GM12874 (cell line): ENCODE results near the gene MUC5AC.

Source experiments
- TF ChIP-seq, protein P1 (sequence below): IDR thresholded peaks from 2 replicates; pipeline ENCODE4 v1.5.1; 2011; ENCODE audit warnings: low read depth, mild to moderate bottlenecking, control low read depth, low read length, moderate library complexity; ENCODE audit not compliant: insufficient read depth

Gene MUC5AC

DNA sequence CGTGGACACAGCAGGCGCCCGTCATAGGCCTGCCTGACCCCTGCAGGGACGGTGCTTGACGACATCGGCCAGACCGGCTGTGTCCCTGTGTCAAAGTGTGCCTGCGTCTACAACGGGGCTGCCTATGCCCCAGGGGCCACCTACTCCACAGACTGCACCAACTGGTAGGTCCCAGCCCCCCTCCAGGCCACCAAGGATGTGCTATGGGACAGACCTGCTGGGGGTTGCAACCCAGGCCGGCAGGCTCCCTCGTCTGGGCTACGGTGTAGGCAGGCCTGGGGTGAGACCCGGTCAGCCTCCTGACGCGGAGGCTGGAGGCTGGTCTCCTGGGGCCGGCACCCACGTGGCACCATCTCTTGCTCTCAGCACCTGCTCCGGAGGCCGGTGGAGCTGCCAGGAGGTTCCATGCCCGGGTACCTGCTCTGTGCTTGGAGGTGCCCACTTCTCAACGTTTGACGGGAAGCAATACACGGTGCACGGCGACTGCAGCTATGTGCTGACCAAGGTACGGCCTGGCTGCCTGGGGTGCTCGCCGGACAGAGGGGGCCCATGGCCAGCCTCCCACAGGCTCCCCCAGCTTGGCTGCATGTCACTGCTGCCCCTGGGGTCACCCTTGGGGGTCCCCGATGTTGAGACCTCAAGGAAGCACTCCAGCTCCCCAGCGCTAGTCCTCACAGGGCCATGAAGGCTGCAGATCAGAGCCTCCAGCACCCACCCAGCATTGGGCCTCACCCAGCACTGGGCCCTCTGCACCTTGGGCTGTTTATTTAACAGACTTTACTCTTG, 7.7 kb downstream of the MUC5AC start:
- TF ChIP-seq, protein P1, sequence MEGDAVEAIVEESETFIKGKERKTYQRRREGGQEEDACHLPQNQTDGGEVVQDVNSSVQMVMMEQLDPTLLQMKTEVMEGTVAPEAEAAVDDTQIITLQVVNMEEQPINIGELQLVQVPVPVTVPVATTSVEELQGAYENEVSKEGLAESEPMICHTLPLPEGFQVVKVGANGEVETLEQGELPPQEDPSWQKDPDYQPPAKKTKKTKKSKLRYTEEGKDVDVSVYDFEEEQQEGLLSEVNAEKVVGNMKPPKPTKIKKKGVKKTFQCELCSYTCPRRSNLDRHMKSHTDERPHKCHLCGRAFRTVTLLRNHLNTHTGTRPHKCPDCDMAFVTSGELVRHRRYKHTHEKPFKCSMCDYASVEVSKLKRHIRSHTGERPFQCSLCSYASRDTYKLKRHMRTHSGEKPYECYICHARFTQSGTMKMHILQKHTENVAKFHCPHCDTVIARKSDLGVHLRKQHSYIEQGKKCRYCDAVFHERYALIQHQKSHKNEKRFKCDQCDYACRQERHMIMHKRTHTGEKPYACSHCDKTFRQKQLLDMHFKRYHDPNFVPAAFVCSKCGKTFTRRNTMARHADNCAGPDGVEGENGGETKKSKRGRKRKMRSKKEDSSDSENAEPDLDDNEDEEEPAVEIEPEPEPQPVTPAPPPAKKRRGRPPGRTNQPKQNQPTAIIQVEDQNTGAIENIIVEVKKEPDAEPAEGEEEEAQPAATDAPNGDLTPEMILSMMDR, result no peak

DNA sequence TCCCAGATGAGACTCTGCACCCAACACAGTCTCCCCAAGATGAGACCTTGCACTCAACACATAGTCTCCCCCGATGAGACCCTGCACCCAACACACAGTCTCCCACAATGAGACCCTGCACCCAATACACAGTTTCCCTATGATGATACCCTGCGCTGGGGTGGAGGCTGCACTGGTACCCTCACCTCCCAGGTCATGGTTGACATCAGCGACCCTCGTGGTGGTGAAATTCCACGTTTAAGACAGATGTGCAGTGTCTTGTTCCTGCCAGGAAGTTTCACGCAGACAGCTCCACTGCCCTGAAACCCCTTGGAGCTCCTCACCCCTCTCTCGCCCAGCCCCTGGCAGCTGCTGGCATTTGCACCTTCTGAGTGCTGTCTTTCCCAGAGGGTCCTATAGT, 9.5 kb downstream of the MUC5AC start:
- TF ChIP-seq, protein P1, result no peak

DNA sequence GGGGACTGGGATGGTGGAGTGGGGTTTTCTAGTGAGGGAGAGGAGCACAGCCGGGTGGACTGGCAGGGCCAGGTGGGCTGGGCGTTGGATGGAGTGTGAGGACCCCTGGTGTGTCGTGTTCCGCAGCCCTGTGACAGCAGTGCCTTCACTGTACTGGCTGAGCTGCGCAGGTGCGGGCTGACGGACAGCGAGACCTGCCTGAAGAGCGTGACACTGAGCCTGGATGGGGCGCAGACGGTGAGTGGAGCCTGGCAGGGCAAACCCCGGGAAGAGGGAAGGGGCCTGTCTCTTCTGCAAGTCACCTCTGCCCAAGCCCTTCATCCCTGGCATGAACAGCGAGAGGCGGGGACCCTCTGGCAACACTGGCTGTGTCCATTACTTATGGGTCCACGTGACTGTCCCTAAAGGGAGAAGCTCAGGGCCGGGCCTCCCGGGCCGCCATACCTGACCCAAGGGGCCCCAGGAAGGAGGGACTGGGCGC, 10.0 kb downstream of the MUC5AC start:
- TF ChIP-seq, protein P1, result no peak

DNA sequence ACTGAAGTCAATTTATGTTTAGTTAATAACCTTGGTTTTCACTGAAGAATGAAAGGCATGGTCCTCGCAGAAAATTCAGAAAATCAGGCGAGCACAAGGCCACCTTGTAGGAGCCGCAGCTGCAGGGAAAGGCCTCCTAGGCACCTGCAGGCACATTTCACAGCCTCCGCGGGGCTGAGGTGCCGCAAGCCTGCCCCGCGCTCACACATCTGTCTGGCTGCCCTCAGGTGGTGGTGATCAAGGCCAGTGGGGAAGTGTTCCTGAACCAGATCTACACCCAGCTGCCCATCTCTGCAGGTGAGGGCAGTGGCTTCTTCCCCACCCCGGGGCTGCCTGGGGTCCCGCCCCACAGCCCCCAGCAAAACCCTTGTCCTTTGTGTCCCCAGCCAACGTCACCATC, 10.5 kb downstream of the MUC5AC start:
- TF ChIP-seq, protein P1, result no peak

DNA sequence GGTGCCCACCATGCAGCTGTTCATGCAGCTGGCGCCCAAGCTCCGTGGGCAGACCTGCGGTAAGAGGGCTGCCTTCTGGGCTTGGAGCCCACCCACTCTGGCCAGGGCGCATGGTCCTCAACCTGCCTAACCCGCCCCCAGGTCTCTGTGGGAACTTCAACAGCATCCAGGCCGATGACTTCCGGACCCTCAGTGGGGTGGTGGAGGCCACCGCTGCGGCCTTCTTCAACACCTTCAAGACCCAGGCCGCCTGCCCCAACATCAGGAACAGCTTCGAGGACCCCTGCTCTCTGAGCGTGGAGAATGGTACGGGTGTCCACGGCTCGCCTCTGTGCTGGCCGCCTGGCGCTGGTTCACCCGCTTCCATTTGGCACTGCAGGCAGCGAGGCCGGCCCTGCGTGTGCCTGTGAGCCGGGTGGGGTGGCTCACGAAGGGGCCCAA, 11.0 kb downstream of the MUC5AC start:
- TF ChIP-seq, protein P1, result no peak

DNA sequence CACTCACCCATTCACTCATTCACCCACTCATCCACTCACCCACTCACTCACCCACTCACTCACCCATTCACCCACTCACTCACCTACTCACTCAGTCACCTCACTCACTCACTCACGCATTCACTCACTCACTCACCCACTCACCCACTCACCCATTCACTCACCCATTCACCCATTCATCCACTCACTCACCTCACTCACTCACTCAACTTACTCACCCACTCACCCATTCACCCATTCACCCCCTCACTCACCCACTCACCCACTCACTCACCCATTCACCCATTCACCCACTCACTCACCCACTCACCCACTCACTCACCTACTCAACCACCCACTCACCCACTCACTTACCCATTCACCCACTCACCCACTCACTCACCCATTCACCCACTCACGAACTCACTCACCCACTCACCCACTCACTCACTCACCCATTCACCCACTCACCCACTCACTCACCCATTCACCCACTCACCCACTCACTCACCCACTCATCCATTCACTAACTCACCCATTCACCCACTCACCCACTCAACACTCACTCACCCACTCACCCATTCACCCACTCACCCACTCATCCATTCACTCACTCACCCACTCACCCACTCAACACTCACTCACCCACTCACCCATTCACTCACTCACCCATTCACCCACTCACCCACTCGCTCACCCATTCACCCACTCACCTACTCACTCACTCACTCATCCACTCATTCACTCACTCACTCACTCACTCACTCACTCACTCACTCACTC, 13.7 kb downstream of the MUC5AC start:
- TF ChIP-seq, protein P1, result no peak

DNA sequence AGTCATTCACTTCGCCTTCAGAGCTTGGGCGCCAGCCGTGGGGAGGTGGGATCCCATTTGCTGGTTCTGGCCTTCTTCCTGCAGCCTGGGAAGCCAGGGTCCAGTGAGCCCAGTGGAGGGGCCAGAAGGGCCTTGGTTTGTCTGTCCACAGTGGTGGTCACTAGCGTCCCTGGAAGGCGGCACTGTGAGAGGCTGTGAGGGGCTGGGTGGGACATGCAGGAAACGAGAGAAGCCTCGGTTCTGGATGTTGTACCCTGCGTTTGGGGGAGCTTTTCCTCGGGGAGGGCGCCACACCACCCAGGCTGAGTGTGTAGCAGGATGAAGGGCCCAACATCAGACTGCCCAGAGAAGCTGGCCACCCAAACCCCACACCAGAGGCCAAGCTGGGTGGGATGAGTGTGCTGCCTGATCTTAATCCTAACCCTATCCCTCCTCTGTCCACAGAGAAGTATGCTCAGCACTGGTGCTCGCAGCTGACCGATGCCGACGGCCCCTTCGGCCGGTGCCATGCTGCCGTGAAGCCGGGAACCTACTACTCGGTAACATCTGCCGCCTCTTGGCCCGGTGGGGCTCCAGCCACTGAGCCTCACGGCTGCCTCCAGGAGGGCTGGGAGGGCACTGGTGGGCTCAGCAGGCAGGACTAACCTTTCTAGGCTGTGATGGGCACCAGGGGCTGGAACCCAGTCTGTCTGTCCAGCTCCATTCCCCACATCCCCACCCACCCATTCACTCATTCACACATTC, 14.4 kb downstream of the MUC5AC start:
- TF ChIP-seq, protein P1, result no peak
